Measurements from ENCODE around the gene ARHGDIG.

GRCh38 chr16:290681-291405 is 10.5 kb downstream of the ARHGDIG start:
- TF ChIP-seq CTCF (IDR thresholded peaks at IDR 0.05) (no peak), EZH2 (IDR thresholded peaks at IDR 0.05) (no peak), EZH2phosphoT487 (IDR thresholded peaks at IDR 0.05) (no peak)
